ENCODE results near the gene MAP2K7.

Gene MAP2K7

GRCh38 chr19:7926727-7927604 lies 23.3 kb downstream of the MAP2K7 start:
- no peak for DNase-seq
- no peak overlapping the region for H2AK5ac ChIP-seq (ENCODE audit: low read length, severe bottlenecking)
- peak overlapping the region in 1 of 2 experiments; percentile 48 for H3K18ac ChIP-seq (ENCODE audit: low read depth in 1 of 2, low read length in 2 of 2)
- H3K4me2 ChIP-seq (ENCODE audit: low read length, poor library complexity, severe bottlenecking), result peak overlapping the region; percentile 88
- peak overlapping the region in 1 of 2 experiments; percentile 77 for H3K4me3 ChIP-seq (ENCODE audit: insufficient read depth in 1 of 2, low read depth in 1 of 2, low read length in 2 of 2)
- no peak overlapping the region for H3K23ac ChIP-seq (ENCODE audit: low read length in 2 of 2)
- H3K4me1 ChIP-seq (ENCODE audit: control insufficient read depth, insufficient read depth, low read depth, low read length), result peaks cover 44% of the 10 kb centered on the region
- no peak overlapping the region for H3K27ac ChIP-seq (ENCODE audit: low read length, poor library complexity, severe bottlenecking)
- H3K27me3 ChIP-seq (ENCODE audit: control insufficient read depth in 1 of 2, insufficient read depth in 1 of 2, low read length in 2 of 2), result no peaks in the 10 kb centered on the region
- H2AFZ ChIP-seq (ENCODE audit: low read depth, low read length), result no peak overlapping the region
- H3K9me3 ChIP-seq (ENCODE audit: control insufficient read depth, low read length), result no peaks in the 10 kb centered on the region
- 92% methylated on average over 31 of the region's 32 CpGs for WGBS
- peak overlapping the region; percentile 30 for H2BK15ac ChIP-seq (ENCODE audit: low read depth, poor library complexity, severe bottlenecking)
- no peak overlapping the region for H3K4ac ChIP-seq (ENCODE audit: low read depth in 1 of 2, low read length in 2 of 2)
- peak overlapping the region in 1 of 2 experiments; percentile 48 for H2BK12ac ChIP-seq (ENCODE audit: low read length in 2 of 2)
- H2BK120ac ChIP-seq (ENCODE audit: low read depth, low read length), result no peak overlapping the region
- H3K36me3 ChIP-seq (ENCODE audit: control insufficient read depth in 1 of 2, insufficient read depth in 2 of 2, low read depth in 1 of 2, low read length in 2 of 2), result peaks cover 31 to 60% of the 10 kb centered on the region in 2 experiments
- peak overlapping the region; percentile 70 for H4K91ac ChIP-seq (ENCODE audit: low read length)
- H3K9ac ChIP-seq (ENCODE audit: low read length), result peak overlapping the region; percentile 79
- peak overlapping the region in 1 of 2 experiments; percentile 22 for H3K14ac ChIP-seq (ENCODE audit: low read length in 2 of 2)
- H3K79me1 ChIP-seq (replicated peaks; ENCODE audit: low read length, poor library complexity, severe bottlenecking), result peaks cover 15% of the 10 kb centered on the region
- no peak overlapping the region for H2BK5ac ChIP-seq (ENCODE audit: low read depth, low read length, poor library complexity, severe bottlenecking)
- peak overlapping the region; percentile 45 for H4K8ac ChIP-seq (ENCODE audit: low read length)

DNA sequence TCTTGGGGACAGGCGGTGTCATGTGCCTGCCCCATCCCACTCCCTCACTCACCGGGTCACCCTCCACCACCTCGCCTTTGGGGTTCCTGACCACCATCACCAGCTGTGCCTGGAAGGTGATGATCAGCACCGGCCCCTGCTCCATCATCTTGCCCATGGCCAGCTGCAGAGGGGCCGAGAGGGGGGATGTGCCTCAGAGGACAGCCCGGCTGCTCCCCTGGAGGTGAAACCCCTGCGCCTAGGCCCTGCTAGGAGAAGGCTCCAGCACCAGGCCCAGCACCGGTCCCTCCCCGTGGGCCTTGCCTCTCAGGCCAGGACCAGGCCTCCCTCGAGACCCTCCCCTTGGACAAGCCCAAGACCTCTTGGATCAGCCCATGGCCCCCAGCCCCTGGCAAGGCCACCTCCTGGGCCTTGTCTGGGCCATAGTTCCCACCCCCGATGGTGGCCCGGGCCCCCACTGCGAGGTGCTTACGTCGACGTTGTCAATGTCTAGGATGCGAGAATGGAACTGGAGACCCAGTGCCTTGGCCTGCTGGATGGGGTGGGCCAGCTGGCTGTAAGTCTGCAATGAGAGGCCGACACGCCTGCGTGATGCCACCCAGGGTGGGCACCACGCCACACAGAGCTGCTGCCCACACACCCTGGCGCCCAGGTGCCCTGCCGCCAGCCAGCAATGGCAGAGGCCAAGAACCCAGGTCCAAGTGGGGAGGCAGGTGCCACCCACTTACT lies 24.1 kb downstream of the MAP2K7 start:
- Histone ChIP-seq H3K4me2 (ENCODE audit: low read length, poor library complexity, severe bottlenecking) (no peak overlapping the region), H2BK5ac (ENCODE audit: low read depth, low read length, poor library complexity, severe bottlenecking) (no peak overlapping the region), H2BK12ac (ENCODE audit: low read length in 2 of 2) (no peak overlapping the region), H3K27me3 (ENCODE audit: control insufficient read depth in 1 of 2, insufficient read depth in 1 of 2, low read length in 2 of 2) (no peaks in the 10 kb centered on the region), H3K9me3 (ENCODE audit: control insufficient read depth, low read length) (no peaks in the 10 kb centered on the region), H3K36me3 (ENCODE audit: control insufficient read depth in 1 of 2, insufficient read depth in 2 of 2, low read depth in 1 of 2, low read length in 2 of 2) (peaks cover 31 to 60% of the 10 kb centered on the region in 2 experiments), H4K91ac (ENCODE audit: low read length) (peak overlapping the region; percentile 3), H3K4me1 (ENCODE audit: control insufficient read depth, insufficient read depth, low read depth, low read length) (peaks cover 44% of the 10 kb centered on the region), H3K23ac (ENCODE audit: low read length in 2 of 2) (no peak overlapping the region), H2BK120ac (ENCODE audit: low read depth, low read length) (no peak overlapping the region), H3K9ac (ENCODE audit: low read length) (peak overlapping the region; percentile 90), H3K14ac (ENCODE audit: low read length in 2 of 2) (no peak overlapping the region), H3K4ac (ENCODE audit: low read depth in 1 of 2, low read length in 2 of 2) (no peak overlapping the region), H4K8ac (ENCODE audit: low read length) (no peak overlapping the region), H2AK5ac (ENCODE audit: low read length, severe bottlenecking) (no peak overlapping the region), H3K27ac (ENCODE audit: low read length, poor library complexity, severe bottlenecking) (no peak overlapping the region), H2AFZ (ENCODE audit: low read depth, low read length) (no peak overlapping the region), H3K4me3 (ENCODE audit: insufficient read depth in 1 of 2, low read depth in 1 of 2, low read length in 2 of 2) (peak overlapping the region in 1 of 2 experiments; percentile 52), H3K79me1 (replicated peaks; ENCODE audit: low read length, poor library complexity, severe bottlenecking) (peaks cover 18% of the 10 kb centered on the region), H2BK15ac (ENCODE audit: low read depth, poor library complexity, severe bottlenecking) (no peak overlapping the region), H3K18ac (ENCODE audit: low read depth in 1 of 2, low read length in 2 of 2) (no peak overlapping the region)
- no peak for DNase-seq
- 94% methylated on average over 23 of the region's 23 CpGs for WGBS

DNA sequence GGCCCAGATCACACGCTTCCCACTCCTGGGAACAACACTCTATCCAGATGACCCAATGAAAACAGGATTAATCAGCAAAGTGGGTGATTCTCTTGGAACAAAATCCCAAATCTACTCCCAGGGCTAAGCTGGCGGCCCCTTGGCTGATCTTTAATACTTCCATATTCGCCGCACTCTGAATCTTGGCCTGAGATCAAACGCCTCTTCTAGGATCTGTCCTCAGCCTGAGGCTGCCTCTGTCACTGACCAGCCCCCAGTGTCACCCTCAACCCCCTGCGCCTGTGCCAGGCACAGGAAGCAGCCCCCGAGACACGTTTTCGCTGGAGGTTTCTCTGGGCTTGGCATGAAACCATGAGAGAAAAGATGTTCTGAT lies 24.6 kb downstream of the MAP2K7 start:
- Histone ChIP-seq H3K23ac (ENCODE audit: low read length in 2 of 2) (no peak overlapping the region), H3K9ac (ENCODE audit: low read length) (peak overlapping the region; percentile 90), H3K18ac (ENCODE audit: low read depth in 1 of 2, low read length in 2 of 2) (no peak overlapping the region), H3K4ac (ENCODE audit: low read depth in 1 of 2, low read length in 2 of 2) (no peak overlapping the region), H3K79me1 (replicated peaks; ENCODE audit: low read length, poor library complexity, severe bottlenecking) (peaks cover 13% of the 10 kb centered on the region), H4K91ac (ENCODE audit: low read length) (no peak overlapping the region), H2BK120ac (ENCODE audit: low read depth, low read length) (no peak overlapping the region), H4K8ac (ENCODE audit: low read length) (no peak overlapping the region), H3K36me3 (ENCODE audit: control insufficient read depth in 1 of 2, insufficient read depth in 2 of 2, low read depth in 1 of 2, low read length in 2 of 2) (peaks cover 31 to 60% of the 10 kb centered on the region in 2 experiments), H3K4me2 (ENCODE audit: low read length, poor library complexity, severe bottlenecking) (no peak overlapping the region), H3K9me3 (ENCODE audit: control insufficient read depth, low read length) (no peaks in the 10 kb centered on the region), H3K27ac (ENCODE audit: low read length, poor library complexity, severe bottlenecking) (peak overlapping the region; percentile 48), H2BK5ac (ENCODE audit: low read depth, low read length, poor library complexity, severe bottlenecking) (no peak overlapping the region), H2AFZ (ENCODE audit: low read depth, low read length) (no peak overlapping the region), H2AK5ac (ENCODE audit: low read length, severe bottlenecking) (no peak overlapping the region), H3K4me3 (ENCODE audit: insufficient read depth in 1 of 2, low read depth in 1 of 2, low read length in 2 of 2) (peak overlapping the region in 1 of 2 experiments; percentile 52), H3K4me1 (ENCODE audit: control insufficient read depth, insufficient read depth, low read depth, low read length) (peaks cover 46% of the 10 kb centered on the region), H2BK15ac (ENCODE audit: low read depth, poor library complexity, severe bottlenecking) (no peak overlapping the region), H3K14ac (ENCODE audit: low read length in 2 of 2) (no peak overlapping the region), H3K27me3 (ENCODE audit: control insufficient read depth in 1 of 2, insufficient read depth in 1 of 2, low read length in 2 of 2) (no peaks in the 10 kb centered on the region), H2BK12ac (ENCODE audit: low read length in 2 of 2) (no peak overlapping the region)
- 90% methylated on average over 8 of the region's 9 CpGs for WGBS
- DNase-seq, result no peak
